GM21723 (cell line): ENCODE data around the gene KCNH3.
"Not testable (repeated sequence)": the region's sequence is repeated elsewhere in the genome, so short reads cannot be mapped to it uniquely, and the experiment has no call there.

ENCODE experiments used
- ATAC-seq: cut with Tn5 transposase; IDR thresholded peaks from one replicate; pipeline ENCODE4 v1.9.1; 2021; ENCODE audit warnings: mild to moderate bottlenecking, moderate library complexity; ENCODE audit not compliant: unreplicated experiment

Gene KCNH3

GRCh38 chr12:49582850-49583249 is 44.0 kb downstream of the KCNH3 start:
- no peak for ATAC-seq

- ATAC-seq, result no peak
Observed at GRCh38 chr12:49583366-49584094, 44.7 kb downstream of the KCNH3 start.

GRCh38 chr12:49584591-49584990 is 45.8 kb downstream of the KCNH3 start:
- ATAC-seq, result no peak

GRCh38 chr12:49585477-49586459 is 46.9 kb downstream of the KCNH3 start:
- no peak for ATAC-seq

DNA sequence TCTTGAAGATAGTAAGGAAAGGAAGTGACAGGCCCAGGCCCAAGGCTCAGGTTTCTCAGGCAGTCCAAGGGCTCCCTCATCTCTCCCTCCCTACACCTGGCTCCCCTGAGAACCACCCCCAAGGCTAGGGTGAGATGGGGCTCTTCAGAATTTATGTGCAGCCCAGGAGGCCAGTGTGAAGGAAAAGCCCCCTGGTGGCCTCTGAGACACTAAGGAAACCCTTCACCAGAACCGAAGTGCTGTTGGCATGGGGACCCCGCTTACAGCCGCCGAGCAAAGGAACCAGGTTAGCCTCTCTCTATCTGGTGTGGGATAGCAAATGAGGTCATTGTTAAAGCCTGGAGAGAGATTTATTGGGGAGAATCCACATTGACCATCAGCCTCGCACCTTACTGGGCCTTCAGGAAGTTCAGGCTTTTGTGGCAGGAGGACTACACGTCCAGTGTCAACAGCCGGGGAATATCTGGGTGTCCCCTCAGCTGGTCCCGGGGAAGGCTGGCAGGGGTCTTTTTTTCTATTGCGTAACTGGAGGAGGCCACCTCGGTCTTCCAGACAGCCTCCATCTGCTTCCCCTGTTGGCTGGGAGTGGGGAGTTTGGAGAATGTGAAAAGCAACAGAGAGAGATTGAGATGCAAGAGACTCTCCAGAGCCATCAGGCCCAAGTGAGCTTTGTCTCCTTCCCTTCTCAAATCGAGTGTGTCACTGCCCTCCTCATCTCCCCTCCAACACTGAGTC is 48.5 kb downstream of the KCNH3 start:
- no peak for ATAC-seq

- ATAC-seq, result no peak
Observed at GRCh38 chr12:49588281-49588680, 49.5 kb downstream of the KCNH3 start.

DNA sequence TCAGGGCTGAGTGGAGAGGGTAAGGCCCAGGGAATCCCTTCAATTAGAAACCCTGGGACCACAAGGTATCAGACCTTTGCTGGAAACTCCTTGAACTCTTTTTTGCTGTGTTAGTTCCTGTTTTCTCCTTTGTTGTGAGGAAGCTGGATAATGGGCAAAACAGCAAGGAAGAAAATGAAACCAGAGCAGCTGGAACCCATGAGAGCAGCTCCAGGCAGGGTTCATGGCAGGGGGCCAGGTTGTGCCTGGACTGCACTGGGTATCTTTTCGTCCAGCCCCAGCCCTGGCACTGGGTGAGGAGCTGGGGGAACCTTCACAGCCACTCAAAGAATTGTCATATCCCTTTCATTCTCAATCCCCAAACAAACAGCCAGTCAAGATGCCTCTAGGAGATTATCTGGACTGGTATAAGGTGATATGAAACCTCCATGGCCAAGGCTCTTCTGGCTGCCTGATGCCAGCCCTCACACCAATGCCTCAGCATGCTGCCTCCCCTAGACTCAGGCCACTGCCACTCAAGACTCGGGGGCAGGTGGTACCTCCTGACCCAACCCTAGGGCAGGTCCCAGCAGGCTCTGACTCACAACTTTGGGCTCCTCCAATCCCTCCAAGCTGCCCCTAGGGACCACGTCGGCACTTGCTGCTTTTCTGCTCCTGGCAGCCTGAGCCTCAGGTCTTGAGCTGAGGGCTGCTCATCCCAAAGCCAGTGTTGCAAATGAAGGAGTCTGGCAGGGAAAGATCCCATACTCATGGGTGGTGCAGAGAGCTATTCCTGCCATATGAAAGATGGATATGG is 50.1 kb downstream of the KCNH3 start:
- ATAC-seq, result no peak

- ATAC-seq, result no peak
Observed at GRCh38 chr12:49598527-49598926, 59.7 kb downstream of the KCNH3 start.

GRCh38 chr12:49599961-49600360 is 61.1 kb downstream of the KCNH3 start:
- no peak for ATAC-seq

GRCh38 chr12:49603721-49604120 is 64.9 kb downstream of the KCNH3 start:
- no peak for ATAC-seq

GRCh38 chr12:49604856-49605255 is 66.0 kb downstream of the KCNH3 start:
- no peak for ATAC-seq

DNA sequence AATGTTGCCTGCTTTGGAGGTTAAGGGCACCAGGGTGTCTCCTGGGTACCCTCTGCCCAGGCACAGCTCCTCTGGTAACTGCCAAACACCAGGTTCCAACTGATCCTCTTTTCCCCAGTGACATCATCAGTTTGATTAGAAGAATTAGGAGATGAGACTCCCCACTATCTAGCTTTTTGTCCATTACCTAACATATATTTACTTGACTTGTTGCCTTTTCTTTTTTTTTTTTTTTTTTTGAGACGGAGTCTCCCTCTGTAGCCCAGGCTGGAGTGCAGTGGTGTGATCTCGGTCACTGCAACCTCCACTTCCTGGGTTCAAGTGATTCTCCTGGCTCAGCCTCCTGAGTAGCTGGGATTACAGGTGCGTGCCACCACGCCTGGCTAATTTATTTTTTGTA is 66.7 kb downstream of the KCNH3 start, which contains the start of gene FAM186B:
Gene FAM186B (minus strand): TSS at position 101 of the 400 bp plus-strand sequence. CDS start 162 bp downstream, outside the sequence.
- not testable (repeated sequence) for ATAC-seq
